Brain microvascular endothelial cell (primary cell): ENCODE data around the gene RBM4B.

Experiments
- DNase-seq: peaks from one replicate; pipeline ENCODE4 v3.0.0-alpha.2; 2020
- H3K27ac ChIP-seq: fragments of 250-450 bp; sonication (Bioruptor Pico); 2 replicates; pipeline ENCODE4 v1.5.1; 2020; ENCODE audit warnings: mild to moderate bottlenecking, moderate library complexity
- H3K27me3 ChIP-seq: fragments of 250-450 bp; sonication (Bioruptor Pico); replicated peaks from 2 replicates; pipeline ENCODE4 v1.5.1; 2020; ENCODE audit warnings: mild to moderate bottlenecking
- H3K36me3 ChIP-seq: fragments of 250-450 bp; sonication (Bioruptor Pico); replicated peaks from 2 replicates; pipeline ENCODE4 v1.5.1; 2020; ENCODE audit warnings: mild to moderate bottlenecking
- H3K4me3 ChIP-seq: 2 replicates; pipeline ENCODE4 v1.5.1; 2011; ENCODE audit warnings: low read depth, mild to moderate bottlenecking, control low read depth, low read length, moderate library complexity
- in situ Hi-C: cut with HindIII; loops from 2 replicates; pipeline ENCODE4 v1.10.0; 2017; ENCODE audit warnings: low sequenced_read_pairs, low pct_ligation_motif_present
- TF ChIP-seq, protein P1 (sequence below): IDR thresholded peaks from 2 replicates; pipeline ENCODE4 v1.5.1; 2011; ENCODE audit warnings: low read depth, mild to moderate bottlenecking, moderate library complexity, low read length, control low read depth, inconsistent platforms; ENCODE audit errors: missing control alignments

Gene RBM4B

DNA sequence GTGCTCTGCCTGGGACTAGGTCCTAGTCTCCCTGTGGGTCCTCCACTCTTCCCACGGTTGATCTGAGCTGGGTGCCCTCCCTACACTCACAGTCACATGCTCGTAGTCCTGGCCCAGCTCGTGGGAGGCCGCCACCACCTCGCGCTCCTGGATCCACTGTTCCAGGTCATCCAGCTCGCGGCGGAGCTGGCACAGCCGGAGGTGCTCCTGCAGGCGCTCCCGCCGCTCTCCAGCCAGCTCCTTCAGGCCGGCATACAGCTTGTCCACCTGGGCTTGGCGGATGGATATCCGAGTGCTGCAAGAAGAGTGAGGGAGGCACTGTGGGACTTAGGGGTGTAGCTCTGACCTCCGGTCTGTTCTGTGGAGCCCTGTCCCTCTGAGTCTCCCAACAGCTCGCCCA, 14.8 kb upstream of the RBM4B start:
- no peak for DNase-seq
- Histone ChIP-seq H3K27ac (no peak overlapping the region), H3K27me3 (no peaks in the 10 kb centered on the region), H3K36me3 (no peaks in the 10 kb centered on the region), H3K4me3 (no peak overlapping the region)
- in situ Hi-C loops, result no loop called here
- TF ChIP-seq, protein P1, sequence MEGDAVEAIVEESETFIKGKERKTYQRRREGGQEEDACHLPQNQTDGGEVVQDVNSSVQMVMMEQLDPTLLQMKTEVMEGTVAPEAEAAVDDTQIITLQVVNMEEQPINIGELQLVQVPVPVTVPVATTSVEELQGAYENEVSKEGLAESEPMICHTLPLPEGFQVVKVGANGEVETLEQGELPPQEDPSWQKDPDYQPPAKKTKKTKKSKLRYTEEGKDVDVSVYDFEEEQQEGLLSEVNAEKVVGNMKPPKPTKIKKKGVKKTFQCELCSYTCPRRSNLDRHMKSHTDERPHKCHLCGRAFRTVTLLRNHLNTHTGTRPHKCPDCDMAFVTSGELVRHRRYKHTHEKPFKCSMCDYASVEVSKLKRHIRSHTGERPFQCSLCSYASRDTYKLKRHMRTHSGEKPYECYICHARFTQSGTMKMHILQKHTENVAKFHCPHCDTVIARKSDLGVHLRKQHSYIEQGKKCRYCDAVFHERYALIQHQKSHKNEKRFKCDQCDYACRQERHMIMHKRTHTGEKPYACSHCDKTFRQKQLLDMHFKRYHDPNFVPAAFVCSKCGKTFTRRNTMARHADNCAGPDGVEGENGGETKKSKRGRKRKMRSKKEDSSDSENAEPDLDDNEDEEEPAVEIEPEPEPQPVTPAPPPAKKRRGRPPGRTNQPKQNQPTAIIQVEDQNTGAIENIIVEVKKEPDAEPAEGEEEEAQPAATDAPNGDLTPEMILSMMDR, result no peak

DNA sequence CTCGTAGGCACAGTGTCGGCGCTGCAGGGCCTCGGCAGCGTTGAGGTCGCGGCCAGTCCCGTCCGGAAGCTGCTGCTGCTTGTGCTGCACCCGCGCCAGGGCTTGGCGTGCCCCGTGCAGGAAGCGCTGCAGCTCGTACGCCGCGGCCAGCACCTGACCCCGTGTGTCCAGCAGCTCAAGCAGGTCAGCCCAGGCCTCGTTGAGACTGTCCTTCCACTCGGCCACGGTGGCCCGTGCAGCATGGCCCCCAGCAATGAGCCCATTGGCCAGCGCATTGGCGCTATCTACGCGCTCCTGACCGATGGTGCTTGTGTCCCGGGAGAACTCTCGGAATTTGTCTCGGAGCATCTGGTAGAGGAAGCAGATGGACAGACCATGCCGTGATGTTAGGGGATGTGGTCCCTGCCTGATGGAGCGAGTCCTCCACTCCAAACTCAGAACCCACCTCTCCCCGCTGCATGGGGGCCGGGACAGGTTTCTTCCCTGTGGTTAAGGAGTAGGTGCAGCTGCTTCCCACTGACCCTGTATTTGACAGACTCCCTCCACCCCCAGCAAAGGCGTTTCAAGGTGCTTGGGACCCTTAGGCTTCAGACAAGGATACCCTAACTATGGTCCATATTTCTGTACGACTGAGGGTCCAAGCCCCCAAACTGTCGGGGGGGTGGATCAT, 13.8 kb upstream of the RBM4B start:
- Histone ChIP-seq H3K27ac (no peak overlapping the region), H3K27me3 (no peaks in the 10 kb centered on the region), H3K36me3 (no peaks in the 10 kb centered on the region), H3K4me3 (no peak overlapping the region)
- in situ Hi-C loops, result no loop called here
- no peak for DNase-seq
- TF ChIP-seq, protein P1, result no peak

DNA sequence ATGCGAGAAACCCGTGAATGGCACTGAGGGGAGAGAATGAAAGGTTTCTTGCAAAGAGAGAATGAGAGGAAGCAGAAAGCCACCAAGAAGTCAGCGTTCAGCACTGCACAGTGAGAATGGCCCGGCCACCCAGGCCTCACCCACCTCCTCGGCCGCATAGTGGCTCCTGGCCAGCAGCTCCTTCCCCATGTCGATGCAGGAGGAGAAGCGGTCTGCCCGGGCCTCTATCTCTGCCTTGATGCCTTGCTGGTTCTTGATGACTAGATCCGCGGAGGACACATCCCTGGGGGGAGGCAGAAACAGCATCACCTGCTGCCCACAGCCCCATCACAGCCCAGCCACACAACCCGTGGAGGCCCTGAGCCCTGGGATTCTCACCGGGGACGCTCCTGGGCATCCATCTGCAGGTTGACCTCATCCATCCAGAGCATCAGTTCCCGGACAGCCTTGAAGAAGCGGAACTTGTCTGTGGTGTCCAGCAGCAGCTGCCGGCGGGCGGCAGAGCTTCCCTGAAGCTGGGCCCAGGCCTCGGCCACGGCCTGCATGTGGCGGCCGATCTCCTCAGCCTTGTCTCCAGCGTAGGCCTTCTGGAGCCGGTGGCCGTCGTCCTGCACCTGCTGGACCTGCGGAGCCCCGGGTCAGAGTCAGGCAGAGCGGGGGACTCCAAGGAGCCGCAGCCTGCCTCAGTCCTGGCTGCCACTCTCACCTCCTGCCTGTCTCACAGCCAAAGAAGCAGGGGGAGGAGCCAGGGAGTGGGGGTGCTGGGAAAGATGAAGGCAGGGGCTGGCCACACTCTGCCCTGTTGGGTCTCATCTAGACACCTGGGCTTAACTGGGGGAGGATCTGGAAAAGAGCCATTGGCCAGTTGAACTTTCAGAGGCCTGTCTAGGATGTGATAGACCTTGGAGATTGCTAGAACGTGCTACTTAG, 12.2 kb upstream of the RBM4B start:
- TF ChIP-seq, protein P1, result no peak
- Histone ChIP-seq H3K27me3 (no peaks in the 10 kb centered on the region), H3K36me3 (no peaks in the 10 kb centered on the region), H3K4me3 (no peak overlapping the region), H3K27ac (no peak overlapping the region)
- in situ Hi-C loops, result no loop called here
- no peak for DNase-seq

GRCh38 chr11:66688561-66689534, 11.2 kb upstream of the RBM4B start:
- H3K27me3 ChIP-seq, result no peaks in the 10 kb centered on the region
- no peak for DNase-seq

GRCh38 chr11:66687831-66688281, 10.2 kb upstream of the RBM4B start:
- H3K4me3 ChIP-seq, result no peak overlapping the region
- no peak for DNase-seq
- no peaks in the 10 kb centered on the region for H3K27me3 ChIP-seq
- TF ChIP-seq, protein P1, result no peak
- no peak overlapping the region for H3K27ac ChIP-seq
- in situ Hi-C loops, result no loop called here
- H3K36me3 ChIP-seq, result no peaks in the 10 kb centered on the region

More at GRCh38 chr11:66688561-66689534, 11.2 kb upstream of the RBM4B start:
- Histone ChIP-seq H3K36me3 (no peaks in the 10 kb centered on the region), H3K27ac (no peak overlapping the region), H3K4me3 (no peak overlapping the region)
- TF ChIP-seq, protein P1, result no peak
- in situ Hi-C loops, result no loop called here
